Endodermal cell (in vitro differentiated cells): Measurements from ENCODE around the gene MIER2. TPM values are rescaled to one million over a fixed set of nuclear protein-coding genes. Genes with fewer than 3 reads are reported as not detected.

Experiments used
- DNase-seq: peaks from one replicate; pipeline ENCODE4 v3.0.0-alpha.2; 2017
- H3K27ac ChIP-seq: 2 replicates; pipeline ENCODE4 v1.5.1; 2013; ENCODE audit warnings: mild to moderate bottlenecking, low read depth, low read length, moderate library complexity
- H3K27me3 ChIP-seq: 2 replicates; pipeline ENCODE4 v1.6.1; 2013; ENCODE audit warnings: mild to moderate bottlenecking, low read length, moderate library complexity; ENCODE audit not compliant: insufficient read depth, control insufficient read depth, poor library complexity, severe bottlenecking
- H3K36me3 ChIP-seq: 2 replicates; pipeline ENCODE4 v1.7.0; 2013; ENCODE audit warnings: mild to moderate bottlenecking, low read length, moderate library complexity; ENCODE audit not compliant: control insufficient read depth, insufficient read depth
- H3K4me1 ChIP-seq: one replicate; pipeline ENCODE4 v1.7.0; 2013; ENCODE audit warnings: low read length; ENCODE audit not compliant: control insufficient read depth, insufficient read depth
- H3K4me3 ChIP-seq: 2 replicates; pipeline ENCODE4 v1.5.1; 2013; ENCODE audit warnings: mild to moderate bottlenecking, low read length, moderate library complexity
- H3K9ac ChIP-seq: 2 replicates; pipeline ENCODE4 v1.6.1; 2013; ENCODE audit warnings: mild to moderate bottlenecking, low read length, moderate library complexity; ENCODE audit not compliant: poor library complexity, severe bottlenecking; ENCODE audit errors: extremely low read depth
- H3K9me3 ChIP-seq: 2 replicates; pipeline ENCODE4 v1.6.1; 2013; ENCODE audit warnings: mild to moderate bottlenecking, low read length, moderate library complexity; ENCODE audit not compliant: control insufficient read depth
- H3K27ac Mint-ChIP-seq: 2 replicates; pipeline ENCODE4 v1.8.0; 2020; ENCODE audit warnings: mixed read lengths
- H3K27me3 Mint-ChIP-seq: 2 replicates; pipeline ENCODE4 v1.8.0; 2021; ENCODE audit warnings: mild to moderate bottlenecking, mixed read lengths; ENCODE audit not compliant: insufficient read depth
- H3K36me3 Mint-ChIP-seq: 2 replicates; pipeline ENCODE4 v1.8.0; 2020; ENCODE audit warnings: low read depth, mixed read lengths
- H3K4me1 Mint-ChIP-seq: 2 replicates; pipeline ENCODE4 v1.8.0; 2020; ENCODE audit warnings: mixed read lengths
- H3K4me3 Mint-ChIP-seq: 2 replicates; pipeline ENCODE4 v1.8.0; 2020; ENCODE audit warnings: mild to moderate bottlenecking, moderate library complexity, mixed read lengths
- H3K9me3 Mint-ChIP-seq: 2 replicates; pipeline ENCODE4 v1.8.0; 2020; ENCODE audit warnings: mild to moderate bottlenecking, mixed read lengths
- CTCF ChIP-seq: fragments of 200-600 bp; sonication (generic); conservative IDR thresholded peaks from 2 replicates; pipeline ENCODE4 v1.5.0; 2021; ENCODE audit warnings: antibody characterized with exemption, mild to moderate bottlenecking
- WGBS, 2 experiments: methylation state at CpG; one replicate each; pipeline versions ENCODE4 v1.1.5 to v1.1.7; 2013; ENCODE audit warnings: missing lambda C conversion rate in 2 of 2, mixed read lengths in 1 of 2; ENCODE audit not compliant: insufficient coverage in 1 of 2, insufficient read length in 1 of 2; 5-methylcytosine and 5-hydroxymethylcytosine counted together
- total RNA-seq, 2 donors: library from RNA; stranded (reverse); fragmentation: NEBNext Ultra II Directional in 1 of 2; extraction: Animal tissue kit (Norgen Biotek cat#: 25700) in 1 of 2; gene quantifications; 2 replicates in 1 of 2; 3 replicates in 1 of 2; pipeline ENCODE4 v1.2.1, GENCODE V29; 2021

The MIER2 gene
- total RNA-seq, 2 donors from 2014 or later = 50.5 to 51.3 TPM

- Histone ChIP-seq H3K9me3 (peaks cover 42% of the 10 kb centered on the region), H3K4me1 (no peaks in the 10 kb centered on the region), H3K36me3 (peaks cover 81% of the 10 kb centered on the region), H3K9ac (no peak overlapping the region), H3K4me3 (no peak overlapping the region), H3K27ac (no peak overlapping the region), H3K27me3 (no peaks in the 10 kb centered on the region)
- Mint-ChIP-seq H3K9me3 (peaks cover 33% of the 10 kb centered on the region), H3K27me3 (no peaks in the 10 kb centered on the region), H3K4me3 (no peak overlapping the region), H3K4me1 (no peaks in the 10 kb centered on the region), H3K36me3 (peaks cover 71% of the 10 kb centered on the region), H3K27ac (no peak overlapping the region)
- peak; percentile 50 for TF ChIP-seq CTCF
- WGBS, 2 experiments = 91 to 96% methylated on average over 8 to 9 of the region's 10 CpGs
- no peak for DNase-seq
These were observed 26.7 kb downstream of the MIER2 start for GRCh38 chr19:317710-318508.

GRCh38 chr19:315811-316210 is 28.8 kb downstream of the MIER2 start:
- DNase-seq = no peak
- Histone ChIP-seq H3K4me3 (no peak overlapping the region), H3K9me3 (peaks cover 24% of the 10 kb centered on the region), H3K27me3 (no peaks in the 10 kb centered on the region), H3K4me1 (no peaks in the 10 kb centered on the region), H3K27ac (no peak overlapping the region), H3K36me3 (peaks cover 65% of the 10 kb centered on the region), H3K9ac (no peak overlapping the region)
- no peak for TF ChIP-seq CTCF
- WGBS, 2 experiments = 92 to 95% methylated on average over 7 to 8 of the region's 8 CpGs
- H3K27ac Mint-ChIP-seq = no peak overlapping the region
- H3K9me3 Mint-ChIP-seq = peaks cover 24% of the 10 kb centered on the region
- no peaks in the 10 kb centered on the region for H3K4me1 Mint-ChIP-seq
- peaks cover 72% of the 10 kb centered on the region for H3K36me3 Mint-ChIP-seq
- no peaks in the 10 kb centered on the region for H3K27me3 Mint-ChIP-seq
- no peak overlapping the region for H3K4me3 Mint-ChIP-seq

- TF ChIP-seq CTCF = no peak
- H3K27ac Mint-ChIP-seq = peak overlapping the region; percentile 63
- H3K9me3 Mint-ChIP-seq = peaks cover 13% of the 10 kb centered on the region
- Histone ChIP-seq H3K4me3 (no peak overlapping the region), H3K27ac (no peak overlapping the region), H3K4me1 (no peaks in the 10 kb centered on the region), H3K9ac (no peak overlapping the region), H3K9me3 (peaks cover 12% of the 10 kb centered on the region), H3K36me3 (peaks cover 50% of the 10 kb centered on the region), H3K27me3 (no peaks in the 10 kb centered on the region)
- peaks cover 63% of the 10 kb centered on the region for H3K36me3 Mint-ChIP-seq
- H3K4me3 Mint-ChIP-seq = no peak overlapping the region
- 93 to 98% methylated on average over 16 to 22 of the region's 22 CpGs for WGBS, 2 experiments
- H3K4me1 Mint-ChIP-seq = no peaks in the 10 kb centered on the region
- no peaks in the 10 kb centered on the region for H3K27me3 Mint-ChIP-seq
- no peak for DNase-seq
These were observed 30.4 kb downstream of the MIER2 start for GRCh38 chr19:313988-314815.
